AG09319 (cell line): ENCODE measurements around the gene STX18.
A peak's percentile ranks its signal among the peaks of the same experiment; 100 is the strongest.

Experiments
- DNase-seq: peaks from one replicate; pipeline ENCODE4 v3.0.0-alpha.2; 2010; ENCODE audit warnings: low read depth; ENCODE audit errors: extremely low read depth
- CTCF ChIP-seq: IDR thresholded peaks from 2 replicates; pipeline ENCODE4 v1.5.1; 2011; ENCODE audit warnings: low read depth, mild to moderate bottlenecking, inconsistent platforms, low read length, moderate library complexity

Gene STX18

GRCh38 chr4:4541661-4542570 lies at the start of gene STX18:
STX18 (minus strand) TSS chr4:4542048; CDS start chr4:4541964, 84 bp downstream.
- peak; percentile 70 for DNase-seq
- no peak for TF ChIP-seq CTCF

- DNase-seq: no peak
- no peak for TF ChIP-seq CTCF
Observed at GRCh38 chr4:4591071-4591470, 49.2 kb upstream of the STX18 start.

GRCh38 chr4:4590546-4590945 lies 48.7 kb upstream of the STX18 start:
- no peak for DNase-seq
- no peak for TF ChIP-seq CTCF

- DNase-seq: no peak
- no peak for TF ChIP-seq CTCF
Observed at GRCh38 chr4:4585012-4585670, 43.3 kb upstream of the STX18 start.

- TF ChIP-seq CTCF: no peak
- no peak for DNase-seq
Observed at GRCh38 chr4:4583606-4584005, 41.8 kb upstream of the STX18 start.

- no peak for TF ChIP-seq CTCF
- no peak for DNase-seq
Observed at GRCh38 chr4:4582653-4583052, 40.8 kb upstream of the STX18 start.

- TF ChIP-seq CTCF: no peak
Observed at GRCh38 chr4:4580494-4580893, 38.6 kb upstream of the STX18 start.

More at GRCh38 chr4:4580494-4580893, 38.6 kb upstream of the STX18 start:
- no peak for DNase-seq
